Uterus (tissue), 2 donors: ENCODE results near the gene SLC25A25.

Source experiments
- CTCF ChIP-seq, 4 experiments: fragments of 200-600 bp in 2 of 4; fragments of 450-650 bp in 2 of 4; sonication (generic) in 2 of 4; IDR thresholded peaks; one replicate each; pipeline ENCODE4 v1.5.1; 2016 to 2019; ENCODE audit warnings: antibody characterized with exemption in 4 of 4, mild to moderate bottlenecking in 2 of 4, moderate library complexity in 1 of 4
- POLR2A ChIP-seq, 2 donors: fragments of 450-650 bp; IDR thresholded peaks; one replicate each; pipeline ENCODE4 v1.6.1; 2016; ENCODE audit warnings: antibody characterized with exemption in 2 of 2, mild to moderate bottlenecking in 1 of 2, moderate library complexity in 1 of 2

- TF ChIP-seq CTCF (IDR thresholded peaks at IDR 0.05), result no peak
- TF ChIP-seq POLR2A (IDR thresholded peaks at IDR 0.05), result no peak
Measured at GRCh38 chr9:128142596-128142995, 74.6 kb downstream of the SLC25A25 start.
